T-cell (primary cell): ENCODE results near the gene EXTL1. TPM values are rescaled to one million over a fixed set of nuclear protein-coding genes. Genes with fewer than 3 reads are reported as not detected.

Experiments
- ATAC-seq, 4 experiments: fragments of 200-7000 bp in 3 of 4; fragments of 150-1000 bp in 1 of 4; cut with Tn5 transposase; replicated peaks in 1 of 4; 1 replicate in 3 of 4; 2 replicates in 1 of 4; pipeline ENCODE4 v1.10.0; 2021; ENCODE audit warnings: moderate library complexity in 3 of 4, mild to moderate bottlenecking in 2 of 4, moderate number of reproducible peaks in 1 of 4
- CTCF ChIA-PET, 2 donors: fragments of 300-600 bp; sonication (Branson Sonifier 250); formaldehyde crosslinking; loops; one replicate each; lab custom pipeline; 2022; ENCODE audit warnings: antibody characterized with exemption in 2 of 2; lab: Charles Lee
- POLR2A ChIA-PET, 2 donors: fragments of 300-600 bp; sonication (Branson Sonifier 250); formaldehyde crosslinking; loops; one replicate each; lab custom pipeline; 2022; ENCODE audit warnings: antibody characterized with exemption in 2 of 2; lab: Charles Lee
- DNase-seq, 35 experiments: peaks; one replicate each; pipeline versions ENCODE4 v3.0.0 to v3.0.0-alpha.2; 2013 to 2023
- H3K27ac ChIP-seq: one replicate; pipeline ENCODE4 v1.5.1; 2013; ENCODE audit warnings: low read length
- H3K27me3 ChIP-seq, 2 experiments: replicated peaks in 1 of 2; 1 replicate in 1 of 2; 2 replicates in 1 of 2; pipeline versions ENCODE4 v1.6.1 to v1.7.0; 2013; ENCODE audit warnings: low read length in 1 of 2, mixed read lengths in 1 of 2; ENCODE audit not compliant: control insufficient read depth in 2 of 2, insufficient read depth in 2 of 2; ENCODE audit errors: extremely low read depth in 1 of 2
- H3K36me3 ChIP-seq, 2 donors: 1 replicate in 1 of 2; 2 replicates in 1 of 2; pipeline versions ENCODE4 v1.6.1 to v1.7.0; 2013; ENCODE audit warnings: low read length in 1 of 2; ENCODE audit not compliant: control insufficient read depth in 2 of 2, insufficient read depth in 1 of 2; ENCODE audit errors: extremely low read depth in 1 of 2
- H3K4me1 ChIP-seq, 2 experiments: 1 replicate in 1 of 2; 2 replicates in 1 of 2; pipeline versions ENCODE4 v1.6.1 to v1.7.0; 2013; ENCODE audit warnings: low read length in 2 of 2, mixed read lengths in 1 of 2; ENCODE audit not compliant: insufficient read depth in 2 of 2, control insufficient read depth in 1 of 2; ENCODE audit errors: extremely low read depth in 1 of 2
- H3K4me3 ChIP-seq, 2 donors: 1 replicate in 1 of 2; 2 replicates in 1 of 2; pipeline versions ENCODE4 v1.5.1 to v1.7.0; 2013; ENCODE audit warnings: mild to moderate bottlenecking in 2 of 2, low read length in 1 of 2, moderate library complexity in 1 of 2; ENCODE audit not compliant: control insufficient read depth in 1 of 2; ENCODE audit errors: extremely low read depth in 1 of 2
- H3K9me3 ChIP-seq: 2 replicates; pipeline ENCODE4 v1.7.0; 2013
- H3K27ac Mint-ChIP-seq, 2 donors: one replicate each; pipeline ENCODE4 v1.8.0; 2020 to 2021; ENCODE audit warnings: mild to moderate bottlenecking in 2 of 2, mixed read lengths in 2 of 2
- H3K27me3 Mint-ChIP-seq, 2 donors: one replicate each; pipeline ENCODE4 v1.8.0; 2021 to 2022; ENCODE audit warnings: mixed read lengths in 2 of 2
- H3K36me3 Mint-ChIP-seq: one replicate; pipeline ENCODE4 v1.8.0; 2021; ENCODE audit warnings: mixed read lengths
- H3K4me1 Mint-ChIP-seq, 3 donors: one replicate each; pipeline ENCODE4 v1.8.0; 2020 to 2022; ENCODE audit warnings: mixed read lengths in 3 of 3, mild to moderate bottlenecking in 1 of 3
- H3K4me3 Mint-ChIP-seq, 3 donors: one replicate each; pipeline ENCODE4 v1.8.0; 2020 to 2022; ENCODE audit warnings: mild to moderate bottlenecking in 3 of 3, mixed read lengths in 3 of 3, moderate library complexity in 3 of 3
- H3K9me3 Mint-ChIP-seq, 3 donors: one replicate each; pipeline ENCODE4 v1.8.0; 2020 to 2022; ENCODE audit warnings: mixed read lengths in 3 of 3
- WGBS: methylation state at CpG from one replicate; pipeline ENCODE4 v1.1.5; 2013; ENCODE audit warnings: missing lambda C conversion rate; ENCODE audit not compliant: insufficient coverage; 5-methylcytosine and 5-hydroxymethylcytosine counted together
- total RNA-seq, 35 experiments: library from RNA in 6 of 35; stranded (reverse) in 6 of 35; fragments of 120-200 nt in 1 of 35; gene quantifications; one replicate each; pipeline versions ENCODE4 v1.2.1 to v1.2.4 and lab custom pipeline; 2013 to 2026

EXTL1 gene
- total RNA-seq, 5 donors from 2014 or later (not counting 1 experiment from before 2014, with no cell fraction given): 0.08 to 0.19 (median 0.12) TPM; not detected in 1

DNA sequence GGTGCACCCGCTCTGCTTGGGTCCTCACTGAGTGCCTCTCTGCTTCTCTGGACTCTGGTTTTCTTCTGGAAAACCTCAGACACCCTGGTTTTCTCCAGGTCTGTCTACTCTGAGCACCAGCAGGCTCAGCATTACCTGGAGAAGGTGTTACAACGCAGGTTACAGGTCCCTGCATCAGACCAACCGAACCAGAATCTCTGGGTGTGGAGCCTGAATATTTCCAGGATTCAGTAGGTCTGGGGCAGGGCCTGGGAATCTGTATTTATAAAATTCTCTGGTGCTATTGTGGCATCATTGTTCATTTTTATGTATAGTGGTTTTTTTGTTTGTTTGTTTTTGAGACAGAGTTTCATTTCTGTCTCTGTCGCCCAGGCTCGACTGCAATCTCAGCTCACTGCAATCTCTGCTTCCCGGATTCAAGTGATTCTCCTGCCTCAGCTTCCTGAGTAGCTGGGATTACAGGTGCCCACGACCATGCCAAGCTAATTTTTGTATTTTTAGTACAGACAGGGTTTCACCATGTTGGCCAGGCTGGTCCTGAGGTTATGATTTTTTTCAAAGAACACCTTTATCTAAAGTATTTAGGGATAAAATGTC is 25.8 kb downstream of the EXTL1 start:
- Histone ChIP-seq H3K4me1 (peaks cover 0 to 9% of the 10 kb centered on the region in 2 experiments), H3K27ac (no peak overlapping the region), H3K4me3 (no peak overlapping the region), H3K27me3 (peaks cover 8 to 69% of the 10 kb centered on the region in 2 experiments), H3K9me3 (no peaks in the 10 kb centered on the region), H3K36me3 (no peaks in the 10 kb centered on the region)
- ATAC-seq: no peak
- Mint-ChIP-seq H3K4me3 (peak overlapping the region in 1 of 3 donors; percentile 49), H3K9me3 (no peaks in the 10 kb centered on the region), H3K27me3 (peaks cover 40 to 79% of the 10 kb centered on the region in 2 donors), H3K4me1 (peaks cover 7 to 10% (median 9%) of the 10 kb centered on the region in 3 donors), H3K36me3 (no peaks in the 10 kb centered on the region), H3K27ac (no peak overlapping the region)
- no peak for DNase-seq
- 79% methylated on average over 6 of the region's 7 CpGs for WGBS
- ChIA-PET POLR2A (no interaction called here), CTCF (interaction anchor here in 1 of 2 donors (0.5 kb wide), 1 partner anchor 717 kb away, joined by 4 read pairs; no protein-coding TSS in a partner anchor)

DNA sequence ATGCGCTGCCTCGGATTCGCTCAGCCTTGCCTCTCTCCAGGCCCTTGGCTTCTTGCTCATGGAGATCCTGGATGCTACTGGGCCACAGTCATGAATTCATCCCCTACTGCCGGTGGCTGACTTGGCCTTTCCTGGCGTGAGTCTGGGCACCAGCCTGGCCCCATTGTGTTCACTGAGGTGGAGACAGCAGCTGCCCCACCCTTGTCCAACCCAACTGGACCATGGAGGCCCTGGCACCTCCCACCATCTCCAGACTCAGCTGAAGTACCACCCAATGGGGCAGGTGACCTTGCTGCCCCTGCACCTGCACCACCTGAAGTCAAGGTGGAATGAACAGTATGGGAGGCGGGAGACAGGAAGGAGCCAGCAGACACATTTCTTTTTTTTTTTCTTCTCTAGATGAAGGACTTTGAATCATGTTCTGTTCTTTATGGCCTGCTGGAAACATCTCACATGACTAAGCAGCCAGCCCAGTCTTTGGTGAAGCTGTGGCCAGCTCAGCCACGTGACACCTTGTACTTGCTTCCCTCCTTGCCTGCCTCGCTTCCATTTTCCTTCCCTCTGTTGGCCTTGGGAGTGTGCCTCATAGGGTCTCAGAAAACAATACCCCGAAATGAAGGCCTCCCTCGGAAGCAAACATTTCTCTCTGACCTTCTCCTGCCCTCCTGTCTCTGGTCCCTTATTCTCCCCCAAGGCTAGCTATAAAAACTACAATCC is 28.1 kb downstream of the EXTL1 start:
- WGBS: 81% methylated on average over 6 of the region's 10 CpGs
- no peaks in the 10 kb centered on the region for H3K36me3 Mint-ChIP-seq
- peaks cover 0 to 9% of the 10 kb centered on the region in 2 experiments for H3K4me1 ChIP-seq
- ATAC-seq: no peak
- peaks cover 35 to 68% of the 10 kb centered on the region in 2 donors for H3K27me3 Mint-ChIP-seq
- H3K9me3 ChIP-seq: no peaks in the 10 kb centered on the region
- ChIA-PET CTCF (no interaction called here), POLR2A (no interaction called here)
- no peak overlapping the region for H3K4me3 Mint-ChIP-seq
- H3K36me3 ChIP-seq: no peaks in the 10 kb centered on the region
- H3K9me3 Mint-ChIP-seq: no peaks in the 10 kb centered on the region
- H3K4me1 Mint-ChIP-seq: peaks cover 7 to 10% (median 8%) of the 10 kb centered on the region in 3 donors
- no peak overlapping the region for H3K4me3 ChIP-seq
- peaks cover 9 to 68% of the 10 kb centered on the region in 2 experiments for H3K27me3 ChIP-seq
- no peak overlapping the region for H3K27ac ChIP-seq
- DNase-seq: no peak
- no peak overlapping the region for H3K27ac Mint-ChIP-seq

DNA sequence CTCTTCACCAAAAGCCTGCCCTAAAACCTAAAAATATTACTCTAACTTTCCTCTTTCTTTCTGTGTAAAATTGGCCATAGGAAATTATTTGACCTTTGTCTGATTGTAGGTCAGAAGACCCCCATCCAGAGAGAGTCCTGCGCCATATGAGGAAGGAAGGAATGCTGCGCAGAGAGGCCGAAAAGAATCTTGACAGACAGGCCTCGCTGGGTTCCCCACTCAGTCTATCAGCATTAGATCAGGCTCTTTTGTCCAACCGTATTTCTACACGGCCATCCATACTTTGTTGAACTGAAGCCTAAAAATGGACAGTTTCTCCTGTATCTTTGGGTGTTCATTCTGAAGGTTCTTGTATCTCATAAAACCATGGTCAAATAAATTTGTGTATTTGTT is 28.7 kb downstream of the EXTL1 start:
- CTCF ChIA-PET: no interaction called here
- H3K9me3 Mint-ChIP-seq: no peaks in the 10 kb centered on the region
- H3K27me3 ChIP-seq: peaks cover 8 to 63% of the 10 kb centered on the region in 2 experiments
- H3K4me1 Mint-ChIP-seq: peaks cover 2 to 5% (median 5%) of the 10 kb centered on the region in 3 donors
- H3K9me3 ChIP-seq: no peaks in the 10 kb centered on the region
- H3K4me1 ChIP-seq: peaks cover 0 to 9% of the 10 kb centered on the region in 2 experiments
- H3K36me3 ChIP-seq: no peaks in the 10 kb centered on the region
- H3K27me3 Mint-ChIP-seq: peaks cover 33 to 67% of the 10 kb centered on the region in 2 donors
- no peaks in the 10 kb centered on the region for H3K36me3 Mint-ChIP-seq
- H3K27ac Mint-ChIP-seq: no peak overlapping the region
- no peak overlapping the region for H3K27ac ChIP-seq
- no peak for DNase-seq
- POLR2A ChIA-PET: no interaction called here
- H3K4me3 ChIP-seq: no peak overlapping the region
- no CpG with 5 or more reads among the region's 6 CpGs for WGBS
- H3K4me3 Mint-ChIP-seq: no peak overlapping the region
- no peak for ATAC-seq

DNA sequence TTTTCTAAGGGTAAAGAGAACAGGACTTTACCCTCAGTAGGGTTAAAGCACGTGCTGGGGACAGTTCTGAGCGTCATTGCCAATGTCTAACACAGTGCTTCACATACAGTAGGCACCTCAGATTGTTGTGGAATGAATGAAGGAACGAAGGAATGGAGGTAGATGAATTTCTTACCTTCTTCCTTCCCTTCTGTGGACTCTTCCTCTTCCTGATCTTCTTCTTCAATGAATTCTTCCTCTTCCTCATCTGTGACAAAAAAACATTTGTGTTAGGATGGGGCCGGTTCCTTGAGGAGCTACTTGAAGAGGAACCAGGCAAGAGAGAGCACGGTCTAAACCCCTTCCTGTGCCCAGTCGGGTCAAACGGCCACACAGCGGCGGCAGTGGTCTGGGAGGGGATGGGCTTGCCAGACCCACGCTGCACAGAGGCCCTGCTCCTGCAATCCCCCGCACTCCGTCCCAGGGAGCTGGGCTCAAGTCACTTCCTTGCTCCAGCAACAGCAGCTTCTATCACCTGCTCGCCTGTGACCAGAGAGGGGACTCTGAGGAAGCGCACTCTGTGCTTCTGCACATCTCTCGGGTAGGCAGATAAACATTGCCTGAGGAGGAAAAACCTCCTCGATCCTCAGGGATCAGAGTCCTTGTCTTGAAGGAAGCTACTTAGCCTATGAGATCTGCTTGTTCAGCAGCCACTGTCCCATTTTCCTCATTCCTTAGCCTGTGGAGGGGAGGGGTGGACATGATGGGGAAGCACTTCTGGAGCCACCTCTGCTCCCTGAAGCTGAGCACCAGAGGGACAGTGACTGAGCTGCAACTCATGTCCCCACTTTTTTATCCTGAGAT is 32.4 kb downstream of the EXTL1 start:
- no peaks in the 10 kb centered on the region for H3K9me3 ChIP-seq
- no peaks in the 10 kb centered on the region for H3K9me3 Mint-ChIP-seq
- H3K36me3 Mint-ChIP-seq: no peaks in the 10 kb centered on the region
- 31% methylated on average over 12 of the region's 16 CpGs for WGBS
- POLR2A ChIA-PET: no interaction called here
- no peaks in the 10 kb centered on the region for H3K4me1 ChIP-seq
- ATAC-seq: no peak
- no peak overlapping the region for H3K27ac Mint-ChIP-seq
- DNase-seq: no peak
- peaks cover 0 to 4% (median 3%) of the 10 kb centered on the region in 3 donors for H3K4me1 Mint-ChIP-seq
- no peak overlapping the region for H3K27ac ChIP-seq
- no peaks in the 10 kb centered on the region for H3K36me3 ChIP-seq
- no peak overlapping the region for H3K4me3 ChIP-seq
- H3K4me3 Mint-ChIP-seq: no peak overlapping the region
- peaks cover 28 to 47% of the 10 kb centered on the region in 2 donors for H3K27me3 Mint-ChIP-seq
- CTCF ChIA-PET: no interaction called here
- H3K27me3 ChIP-seq: peaks cover 3 to 47% of the 10 kb centered on the region in 2 experiments

DNA sequence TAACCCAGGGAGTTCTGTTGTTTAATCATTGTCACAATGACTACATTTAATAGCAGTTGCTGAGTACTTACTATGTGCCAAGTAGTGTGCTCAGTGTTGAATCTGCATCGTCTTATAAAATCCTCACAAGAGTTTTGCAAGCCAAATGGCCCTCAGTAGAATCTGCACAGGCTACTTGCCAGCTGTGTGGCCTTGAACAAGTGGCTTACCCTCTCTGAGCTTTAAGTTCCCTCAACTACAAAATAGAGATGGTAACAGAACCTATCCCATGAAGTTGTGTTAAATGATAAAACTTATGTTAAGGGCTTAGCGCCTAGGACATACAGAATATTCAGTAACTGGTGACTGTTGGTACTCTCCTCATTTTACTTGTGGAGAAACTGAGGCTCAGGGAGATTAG is 33.5 kb downstream of the EXTL1 start:
- H3K27ac ChIP-seq: no peak overlapping the region
- no peaks in the 10 kb centered on the region for H3K9me3 ChIP-seq
- H3K4me1 ChIP-seq: no peaks in the 10 kb centered on the region
- no peak overlapping the region for H3K4me3 ChIP-seq
- H3K27me3 Mint-ChIP-seq: peaks cover 24 to 47% of the 10 kb centered on the region in 2 donors
- ATAC-seq (no peak), DNase-seq (no peak)
- H3K36me3 Mint-ChIP-seq: no peaks in the 10 kb centered on the region
- 67% methylated on average over 1 of the region's 2 CpGs for WGBS
- H3K4me3 Mint-ChIP-seq: no peak overlapping the region
- no peaks in the 10 kb centered on the region for H3K36me3 ChIP-seq
- H3K9me3 Mint-ChIP-seq: no peaks in the 10 kb centered on the region
- no peak overlapping the region for H3K27ac Mint-ChIP-seq
- CTCF ChIA-PET: no interaction called here
- POLR2A ChIA-PET: no interaction called here
- H3K4me1 Mint-ChIP-seq: peaks cover 0 to 4% (median 3%) of the 10 kb centered on the region in 3 donors
- H3K27me3 ChIP-seq: peaks cover 3 to 44% of the 10 kb centered on the region in 2 experiments

DNA sequence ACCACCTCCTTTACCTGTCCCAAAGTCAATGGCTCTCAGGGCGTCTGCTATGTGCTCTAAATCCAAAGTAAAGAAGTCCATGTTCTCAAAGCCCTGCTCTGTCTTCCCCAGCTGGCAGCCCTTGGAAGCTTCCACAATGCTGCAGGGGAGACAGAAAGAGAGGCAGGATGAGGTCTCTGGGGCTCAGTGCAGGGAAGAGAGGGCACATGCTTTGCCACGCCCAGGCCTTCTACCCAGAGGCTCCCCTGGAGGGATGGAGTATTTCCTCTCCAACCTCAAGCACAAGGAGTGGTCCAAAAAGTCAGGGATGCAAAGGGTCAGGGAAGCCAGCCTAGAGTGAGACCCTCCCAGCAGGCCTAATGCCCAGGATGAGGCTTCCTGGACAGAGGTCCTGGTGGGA is 35.6 kb downstream of the EXTL1 start:
- Histone ChIP-seq H3K4me3 (no peak overlapping the region), H3K27ac (no peak overlapping the region), H3K27me3 (peaks cover 3 to 45% of the 10 kb centered on the region in 2 experiments), H3K36me3 (no peaks in the 10 kb centered on the region), H3K4me1 (no peaks in the 10 kb centered on the region), H3K9me3 (no peaks in the 10 kb centered on the region)
- Mint-ChIP-seq H3K27ac (no peak overlapping the region), H3K27me3 (peaks cover 22 to 34% of the 10 kb centered on the region in 2 donors), H3K36me3 (no peaks in the 10 kb centered on the region), H3K4me3 (no peak overlapping the region), H3K4me1 (no peaks in the 10 kb centered on the region), H3K9me3 (no peaks in the 10 kb centered on the region)
- ChIA-PET POLR2A (no interaction called here), CTCF (no interaction called here)
- no peak for DNase-seq
- no peak for ATAC-seq
- 80% methylated on average over 1 of the region's 2 CpGs for WGBS
